Measurements from ENCODE around the gene GSK3B. TPM values are rescaled to one million over a fixed set of nuclear protein-coding genes. Genes with fewer than 3 reads are reported as not detected.

Gene GSK3B
- total and polyA plus RNA-seq, 2 experiments from 2014 or later: 29.0 to 45.3 TPM

- Mint-ChIP-seq H3K4me3 (no peak overlapping the region), H3K27ac (no peak overlapping the region), H3K36me3 (ENCODE audit: low read depth) (no peaks in the 10 kb centered on the region; the same call in 2 of the 3 replicates), H3K27me3 (ENCODE audit: insufficient read depth, low read depth, poor library complexity) (no peaks in the 10 kb centered on the region), H3K4me1 (peaks cover 24% of the 10 kb centered on the region), H3K9me3 (no peaks in the 10 kb centered on the region)
- H3K27me3 ChIP-seq (ENCODE audit: insufficient read depth): no peaks in the 10 kb centered on the region
- no peak overlapping the region for H3K4me3 ChIP-seq
- TF ChIP-seq POLR2AphosphoS5 (IDR thresholded peaks at IDR 0.05; ENCODE audit: low read depth): no peak
- TF ChIP-seq EZH2phosphoT487 (IDR thresholded peaks at IDR 0.05; ENCODE audit: unreplicated experiment): no peak
- TF ChIP-seq ETS1 (IDR thresholded peaks at IDR 0.05): no peak
- no peak for TF ChIP-seq CTCF (conservative IDR thresholded peaks at IDR 0.05; ENCODE audit: low read depth in 2 of 2)
- no peak for TF ChIP-seq NANOG (IDR thresholded peaks at IDR 0.05; ENCODE audit: borderline replicate concordance)
- TF ChIP-seq REST (IDR thresholded peaks at IDR 0.05; ENCODE audit: unreplicated experiment): no peak
- TF ChIP-seq ZNF462 (CRISPR knock-in tag; IDR thresholded peaks at IDR 0.05): no peak
- TF ChIP-seq JUNB (IDR thresholded peaks at IDR 0.05; ENCODE audit: unreplicated experiment): no peak
- no peak for TF ChIP-seq ZNF114 (CRISPR knock-in tag; IDR thresholded peaks at IDR 0.05)
- no peak for TF ChIP-seq CREB1 (CRISPR knock-in tag; IDR thresholded peaks at IDR 0.05; ENCODE audit: low read depth)
- TF ChIP-seq ZNF331 (CRISPR knock-in tag; IDR thresholded peaks at IDR 0.05; ENCODE audit: low read depth): no peak
- TF ChIP-seq STAT1 (IDR thresholded peaks at IDR 0.05; ENCODE audit: unreplicated experiment): no peak
- H3K4me1 ChIP-seq (ENCODE audit: insufficient read depth): peaks cover 28% of the 10 kb centered on the region; the same call in 1 of the 2 replicates
- H3K4me2 ChIP-seq: no peak overlapping the region
- ATAC-seq (no peak), DNase-seq (ENCODE audit: low spot score) (no peak)
- H3K9me2 ChIP-seq (ENCODE audit: insufficient read depth): no peaks in the 10 kb centered on the region
- no peak overlapping the region for H2AFZ ChIP-seq
- peaks cover 45% of the 10 kb centered on the region for H4K20me1 ChIP-seq (replicated peaks; ENCODE audit: insufficient read depth)
- H3F3A ChIP-seq (replicated peaks; ENCODE audit: low read depth): no peaks in the 10 kb centered on the region
- peaks cover 100% of the 10 kb centered on the region for H3K79me2 ChIP-seq (replicated peaks; ENCODE audit: insufficient read depth)
- no peak overlapping the region for H3K27ac ChIP-seq (ENCODE audit: low read depth)
- H3K36me3 ChIP-seq (ENCODE audit: insufficient read depth): no peaks in the 10 kb centered on the region
Measured at GRCh38 chr3:120024103-120024502, 70.1 kb downstream of the GSK3B start.

Measured in GM23338 (cell line).